GM12878 (cell line): ENCODE data around the gene IGIP. TPM values are rescaled to one million over a fixed set of nuclear protein-coding genes. Genes with fewer than 3 reads are reported as not detected.

Experiments used
- ASH2L ChIP-seq: fragments of 300-600, 200-600 bp; sonication (generic); IDR thresholded peaks from 2 replicates; pipeline ENCODE4 v1.6.1; 2017; ENCODE audit warnings: low read depth, mild to moderate bottlenecking, borderline replicate concordance
- CHD1 ChIP-seq: IDR thresholded peaks from 2 replicates; pipeline ENCODE4 v1.6.1; 2012; ENCODE audit warnings: low read depth, low read length, improper control_type of control experiment
- FOS ChIP-seq: IDR thresholded peaks from 3 replicates; pipeline ENCODE4 v1.6.1; 2011; ENCODE audit warnings: borderline replicate concordance; ENCODE audit not compliant: insufficient read length; ENCODE audit errors: extremely low read depth
- MEF2B ChIP-seq: fragments of 450-650 bp; IDR thresholded peaks from 2 replicates; pipeline ENCODE4 v1.6.1; 2018; ENCODE audit warnings: mild to moderate bottlenecking, moderate library complexity; ENCODE audit not compliant: partially characterized antibody, poor library complexity, severe bottlenecking
- MYC ChIP-seq: IDR thresholded peaks from 2 replicates; pipeline ENCODE4 v1.6.1; 2011; ENCODE audit warnings: mild to moderate bottlenecking, low read length, moderate library complexity, inconsistent platforms; ENCODE audit not compliant: insufficient read depth, insufficient replicate concordance, insufficient read length, severe bottlenecking
- RFX5 ChIP-seq: IDR thresholded peaks from 2 replicates; pipeline ENCODE4 v1.6.1; 2011; ENCODE audit warnings: low read depth, low read length, improper control_type of control experiment
- SIX5 ChIP-seq: IDR thresholded peaks from 2 replicates; pipeline ENCODE4 v1.6.1; 2011; ENCODE audit warnings: mild to moderate bottlenecking, low read depth, low read length, moderate library complexity; ENCODE audit not compliant: severe bottlenecking
- SREBF2 ChIP-seq: IDR thresholded peaks from 2 replicates; pipeline ENCODE4 v1.6.1; 2012; ENCODE audit warnings: mild to moderate bottlenecking, low read length
- STAT3 ChIP-seq: IDR thresholded peaks from 2 replicates; pipeline ENCODE4 v1.6.1; 2011; ENCODE audit warnings: low read depth, low read length, improper control_type of control experiment
- SUPT20H ChIP-seq: IDR thresholded peaks from 2 replicates; pipeline ENCODE4 v1.6.1; 2011; ENCODE audit warnings: low read depth, mild to moderate bottlenecking, low read length, moderate library complexity, borderline replicate concordance; ENCODE audit not compliant: control insufficient read depth
- SUZ12 ChIP-seq: fragments of 200-600 bp; sonication (generic); IDR thresholded peaks from one replicate; pipeline ENCODE4 v1.6.1; 2018; ENCODE audit warnings: antibody characterized with exemption, mild to moderate bottlenecking; ENCODE audit not compliant: unreplicated experiment
- ZNF274 ChIP-seq: IDR thresholded peaks from one replicate; pipeline ENCODE4 v1.8.0; 2011; ENCODE audit not compliant: insufficient read length, insufficient read depth
- polyA plus RNA-seq, 11 experiments: library from polyadenylated mRNA; depleted of rRNA in 4 of 11; unstranded in 6 of 11; stranded (reverse) in 5 of 11; fragments of >200 nt; fragmentation: Nextera tagmentation in 4 of 11; fragmentation: Illumina TruSeq in 1 of 11; extraction: Ambion mirVana in 4 of 11; extraction: Trizol in 1 of 11; gene quantifications; 1 replicate in 1 of 11; 2 replicates in 10 of 11; pipeline versions ENCODE4 v1.2.1 to v1.2.3, GENCODE V29; 2011 to 2016; ENCODE audit warnings: inconsistent platforms in 2 of 11, missing spikeins in 2 of 11, low read depth in 1 of 11
- total RNA-seq, 4 experiments: library from RNA; depleted of rRNA in 3 of 4; stranded (reverse); fragments of >200 nt in 3 of 4; fragmentation: Illumina TruSeq in 1 of 4; extraction: Trizol in 1 of 4; gene quantifications; 2 replicates each; pipeline versions ENCODE4 v1.2.1 to v1.2.3, GENCODE V29; 2013 to 2021
- TF ChIP-seq, protein P1 (sequence below): fragments of 450-650 bp; IDR thresholded peaks from 2 replicates; pipeline ENCODE4 v1.6.1; 2017; ENCODE audit warnings: mild to moderate bottlenecking, low read depth, inconsistent platforms; ENCODE audit not compliant: poor library complexity, severe bottlenecking
- TF ChIP-seq, protein P2 (sequence below): fragments of 450-650 bp; IDR thresholded peaks from 2 replicates; pipeline ENCODE4 v1.6.1; 2016; ENCODE audit warnings: mild to moderate bottlenecking, moderate library complexity, borderline replicate concordance
- TF ChIP-seq, protein P3 (sequence below): IDR thresholded peaks from 2 replicates; pipeline ENCODE4 v1.6.1; 2012; ENCODE audit warnings: low read depth, low read length, improper control_type of control experiment
- TF ChIP-seq, protein P4 (sequence below): IDR thresholded peaks from 2 replicates; pipeline ENCODE4 v1.6.1; 2011; ENCODE audit warnings: borderline replicate concordance, low read depth, mild to moderate bottlenecking, moderate library complexity, mixed read lengths, low read length; ENCODE audit not compliant: insufficient read depth; ENCODE audit errors: extremely low read length
- TF ChIP-seq, protein P5 (sequence below): fragments of 450-650 bp; IDR thresholded peaks from 2 replicates; pipeline ENCODE4 v1.6.1; 2018; ENCODE audit warnings: borderline replicate concordance, mild to moderate bottlenecking; ENCODE audit not compliant: partially characterized antibody

Gene IGIP
- total and polyA plus RNA-seq, 10 of the 15 experiments (the other 5 are each of a cell fraction or from before 2014, with no cell fraction given): 0.58 to 3.3 (median 1.9) TPM

DNA sequence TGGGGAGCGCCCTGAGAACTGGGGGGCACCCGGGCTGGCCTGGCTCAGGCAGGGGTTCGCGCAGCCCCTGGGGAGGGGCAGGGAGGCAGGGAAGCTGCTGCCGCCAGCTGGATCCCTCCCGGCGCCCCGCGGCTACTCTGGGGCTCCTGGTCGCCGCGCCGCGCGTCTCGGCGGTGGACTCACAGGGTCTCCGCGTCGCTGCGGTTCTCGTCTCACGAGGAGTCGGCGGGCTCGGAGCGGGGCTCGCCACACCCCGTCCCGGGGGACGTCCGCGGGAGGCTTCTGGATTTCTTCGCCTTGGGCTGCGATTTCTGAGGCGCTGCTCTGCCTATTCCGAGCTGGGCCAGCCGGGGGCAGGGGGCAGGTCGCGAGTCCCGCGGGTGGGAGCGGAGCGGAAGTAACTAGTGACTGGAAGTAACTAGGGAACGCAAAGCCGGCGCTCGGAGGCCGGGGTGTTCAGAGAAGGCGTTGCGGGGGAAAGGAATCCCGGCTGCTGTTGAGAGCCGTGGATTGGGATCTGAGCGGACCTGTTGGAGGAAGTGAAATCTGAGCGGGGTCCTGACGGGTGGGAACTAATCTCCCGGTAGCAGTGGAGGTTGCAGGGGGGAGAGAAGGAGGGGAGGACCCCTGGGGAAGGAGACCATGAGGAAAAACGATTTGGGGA lies 49.8 kb downstream of the IGIP start (continued):
- TF ChIP-seq ZNF274: no peak
- TF ChIP-seq FOS: no peak
- TF ChIP-seq RFX5: no peak
- no peak for TF ChIP-seq MYC
- TF ChIP-seq CHD1: no peak
- TF ChIP-seq ASH2L: no peak; the same call in 1 of the 2 replicates
- no peak for TF ChIP-seq STAT3
- TF ChIP-seq SREBF2: no peak
- no peak for TF ChIP-seq SUZ12
- peak; percentile 18 for TF ChIP-seq SIX5
- no peak for TF ChIP-seq SUPT20H
- TF ChIP-seq, protein P1, sequence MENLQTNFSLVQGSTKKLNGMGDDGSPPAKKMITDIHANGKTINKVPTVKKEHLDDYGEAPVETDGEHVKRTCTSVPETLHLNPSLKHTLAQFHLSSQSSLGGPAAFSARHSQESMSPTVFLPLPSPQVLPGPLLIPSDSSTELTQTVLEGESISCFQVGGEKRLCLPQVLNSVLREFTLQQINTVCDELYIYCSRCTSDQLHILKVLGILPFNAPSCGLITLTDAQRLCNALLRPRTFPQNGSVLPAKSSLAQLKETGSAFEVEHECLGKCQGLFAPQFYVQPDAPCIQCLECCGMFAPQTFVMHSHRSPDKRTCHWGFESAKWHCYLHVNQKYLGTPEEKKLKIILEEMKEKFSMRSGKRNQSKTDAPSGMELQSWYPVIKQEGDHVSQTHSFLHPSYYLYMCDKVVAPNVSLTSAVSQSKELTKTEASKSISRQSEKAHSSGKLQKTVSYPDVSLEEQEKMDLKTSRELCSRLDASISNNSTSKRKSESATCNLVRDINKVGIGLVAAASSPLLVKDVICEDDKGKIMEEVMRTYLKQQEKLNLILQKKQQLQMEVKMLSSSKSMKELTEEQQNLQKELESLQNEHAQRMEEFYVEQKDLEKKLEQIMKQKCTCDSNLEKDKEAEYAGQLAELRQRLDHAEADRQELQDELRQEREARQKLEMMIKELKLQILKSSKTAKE: no peak
- TF ChIP-seq MEF2B: peak; percentile 91
- TF ChIP-seq, protein P2, sequence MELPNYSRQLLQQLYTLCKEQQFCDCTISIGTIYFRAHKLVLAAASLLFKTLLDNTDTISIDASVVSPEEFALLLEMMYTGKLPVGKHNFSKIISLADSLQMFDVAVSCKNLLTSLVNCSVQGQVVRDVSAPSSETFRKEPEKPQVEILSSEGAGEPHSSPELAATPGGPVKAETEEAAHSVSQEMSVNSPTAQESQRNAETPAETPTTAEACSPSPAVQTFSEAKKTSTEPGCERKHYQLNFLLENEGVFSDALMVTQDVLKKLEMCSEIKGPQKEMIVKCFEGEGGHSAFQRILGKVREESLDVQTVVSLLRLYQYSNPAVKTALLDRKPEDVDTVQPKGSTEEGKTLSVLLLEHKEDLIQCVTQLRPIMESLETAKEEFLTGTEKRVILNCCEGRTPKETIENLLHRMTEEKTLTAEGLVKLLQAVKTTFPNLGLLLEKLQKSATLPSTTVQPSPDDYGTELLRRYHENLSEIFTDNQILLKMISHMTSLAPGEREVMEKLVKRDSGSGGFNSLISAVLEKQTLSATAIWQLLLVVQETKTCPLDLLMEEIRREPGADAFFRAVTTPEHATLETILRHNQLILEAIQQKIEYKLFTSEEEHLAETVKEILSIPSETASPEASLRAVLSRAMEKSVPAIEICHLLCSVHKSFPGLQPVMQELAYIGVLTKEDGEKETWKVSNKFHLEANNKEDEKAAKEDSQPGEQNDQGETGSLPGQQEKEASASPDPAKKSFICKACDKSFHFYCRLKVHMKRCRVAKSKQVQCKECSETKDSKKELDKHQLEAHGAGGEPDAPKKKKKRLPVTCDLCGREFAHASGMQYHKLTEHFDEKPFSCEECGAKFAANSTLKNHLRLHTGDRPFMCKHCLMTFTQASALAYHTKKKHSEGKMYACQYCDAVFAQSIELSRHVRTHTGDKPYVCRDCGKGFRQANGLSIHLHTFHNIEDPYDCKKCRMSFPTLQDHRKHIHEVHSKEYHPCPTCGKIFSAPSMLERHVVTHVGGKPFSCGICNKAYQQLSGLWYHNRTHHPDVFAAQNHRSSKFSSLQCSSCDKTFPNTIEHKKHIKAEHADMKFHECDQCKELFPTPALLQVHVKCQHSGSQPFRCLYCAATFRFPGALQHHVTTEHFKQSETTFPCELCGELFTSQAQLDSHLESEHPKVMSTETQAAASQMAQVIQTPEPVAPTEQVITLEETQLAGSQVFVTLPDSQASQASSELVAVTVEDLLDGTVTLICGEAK: peak; percentile 81; the same call in 1 of the 2 replicates
- TF ChIP-seq, protein P3, sequence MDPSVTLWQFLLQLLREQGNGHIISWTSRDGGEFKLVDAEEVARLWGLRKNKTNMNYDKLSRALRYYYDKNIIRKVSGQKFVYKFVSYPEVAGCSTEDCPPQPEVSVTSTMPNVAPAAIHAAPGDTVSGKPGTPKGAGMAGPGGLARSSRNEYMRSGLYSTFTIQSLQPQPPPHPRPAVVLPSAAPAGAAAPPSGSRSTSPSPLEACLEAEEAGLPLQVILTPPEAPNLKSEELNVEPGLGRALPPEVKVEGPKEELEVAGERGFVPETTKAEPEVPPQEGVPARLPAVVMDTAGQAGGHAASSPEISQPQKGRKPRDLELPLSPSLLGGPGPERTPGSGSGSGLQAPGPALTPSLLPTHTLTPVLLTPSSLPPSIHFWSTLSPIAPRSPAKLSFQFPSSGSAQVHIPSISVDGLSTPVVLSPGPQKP: no peak
- TF ChIP-seq, protein P4, sequence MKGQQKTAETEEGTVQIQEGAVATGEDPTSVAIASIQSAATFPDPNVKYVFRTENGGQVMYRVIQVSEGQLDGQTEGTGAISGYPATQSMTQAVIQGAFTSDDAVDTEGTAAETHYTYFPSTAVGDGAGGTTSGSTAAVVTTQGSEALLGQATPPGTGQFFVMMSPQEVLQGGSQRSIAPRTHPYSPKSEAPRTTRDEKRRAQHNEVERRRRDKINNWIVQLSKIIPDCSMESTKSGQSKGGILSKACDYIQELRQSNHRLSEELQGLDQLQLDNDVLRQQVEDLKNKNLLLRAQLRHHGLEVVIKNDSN: no peak
- TF ChIP-seq, protein P5, sequence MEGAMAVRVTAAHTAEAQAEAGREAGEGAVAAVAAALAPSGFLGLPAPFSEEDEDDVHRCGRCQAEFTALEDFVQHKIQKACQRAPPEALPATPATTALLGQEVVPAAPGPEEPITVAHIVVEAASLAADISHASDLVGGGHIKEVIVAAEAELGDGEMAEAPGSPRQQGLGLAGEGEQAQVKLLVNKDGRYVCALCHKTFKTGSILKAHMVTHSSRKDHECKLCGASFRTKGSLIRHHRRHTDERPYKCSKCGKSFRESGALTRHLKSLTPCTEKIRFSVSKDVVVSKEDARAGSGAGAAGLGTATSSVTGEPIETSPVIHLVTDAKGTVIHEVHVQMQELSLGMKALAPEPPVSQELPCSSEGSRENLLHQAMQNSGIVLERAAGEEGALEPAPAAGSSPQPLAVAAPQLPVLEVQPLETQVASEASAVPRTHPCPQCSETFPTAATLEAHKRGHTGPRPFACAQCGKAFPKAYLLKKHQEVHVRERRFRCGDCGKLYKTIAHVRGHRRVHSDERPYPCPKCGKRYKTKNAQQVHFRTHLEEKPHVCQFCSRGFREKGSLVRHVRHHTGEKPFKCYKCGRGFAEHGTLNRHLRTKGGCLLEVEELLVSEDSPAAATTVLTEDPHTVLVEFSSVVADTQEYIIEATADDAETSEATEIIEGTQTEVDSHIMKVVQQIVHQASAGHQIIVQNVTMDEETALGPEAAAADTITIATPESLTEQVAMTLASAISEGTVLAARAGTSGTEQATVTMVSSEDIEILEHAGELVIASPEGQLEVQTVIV: no peak
